GM23338 (cell line): ENCODE results near the gene OTUD3. TPM values are rescaled to one million over a fixed set of nuclear protein-coding genes. Genes with fewer than 3 reads are reported as not detected.

Experiments used
- ATAC-seq: fragments of 200-7000 bp; cut with Tn5 transposase; 3 replicates; pipeline ENCODE4 v1.9.1; 2020
- DNase-seq: peaks from one replicate; pipeline ENCODE4 v3.0.0-alpha.2; 2015; ENCODE audit warnings: low spot score
- H2AFZ ChIP-seq: fragments of 200-600 bp; sonication (generic); 2 replicates; pipeline ENCODE4 v1.8.0; 2016; ENCODE audit warnings: antibody characterized with exemption, mild to moderate bottlenecking, moderate library complexity
- H3F3A ChIP-seq: fragments of 200-600 bp; sonication (generic); replicated peaks from 2 replicates; pipeline ENCODE4 v1.8.0; 2017; ENCODE audit warnings: antibody characterized with exemption, mixed run types, low read depth
- H3K27ac ChIP-seq: fragments of 200-600 bp; sonication (generic); 2 replicates; pipeline ENCODE4 v1.6.1; 2016; ENCODE audit warnings: low read depth
- H3K27me3 ChIP-seq: fragments of 200-600 bp; sonication (generic); 2 replicates; pipeline ENCODE4 v1.8.0; 2016; ENCODE audit warnings: mild to moderate bottlenecking, mixed run types, moderate library complexity; ENCODE audit not compliant: insufficient read depth
- H3K36me3 ChIP-seq: fragments of 200-600 bp; sonication (generic); 2 replicates; pipeline ENCODE4 v1.8.0; 2016; ENCODE audit warnings: mild to moderate bottlenecking; ENCODE audit not compliant: insufficient read depth
- H3K4me1 ChIP-seq: fragments of 200-600 bp; sonication (generic); 2 replicates; pipeline ENCODE4 v1.8.0; 2016; ENCODE audit warnings: mild to moderate bottlenecking, moderate library complexity; ENCODE audit not compliant: insufficient read depth
- H3K4me2 ChIP-seq: fragments of 200-600 bp; sonication (generic); 2 replicates; pipeline ENCODE4 v1.7.1; 2017; ENCODE audit warnings: mixed run types
- H3K4me3 ChIP-seq: fragments of 200-600 bp; sonication (generic); 2 replicates; pipeline ENCODE4 v1.6.1; 2016; ENCODE audit warnings: mixed run types
- H3K79me2 ChIP-seq: fragments of 200-600 bp; sonication (generic); replicated peaks from 2 replicates; pipeline ENCODE4 v1.8.0; 2017; ENCODE audit warnings: mild to moderate bottlenecking; ENCODE audit not compliant: insufficient read depth
- H3K9me2 ChIP-seq: fragments of 200-600 bp; sonication (generic); 2 replicates; pipeline ENCODE4 v1.8.0; 2017; ENCODE audit not compliant: insufficient read depth
- H4K20me1 ChIP-seq: fragments of 200-600 bp; sonication (generic); replicated peaks from 2 replicates; pipeline ENCODE4 v1.8.0; 2017; ENCODE audit warnings: mild to moderate bottlenecking; ENCODE audit not compliant: insufficient read depth
- H3K27ac Mint-ChIP-seq: 2 replicates; pipeline ENCODE4 v1.8.0; 2020; ENCODE audit warnings: inconsistent platforms, mild to moderate bottlenecking, moderate library complexity, mixed read lengths
- H3K27me3 Mint-ChIP-seq: 3 replicates; pipeline ENCODE4 v1.8.0; 2022; ENCODE audit warnings: low read depth, mild to moderate bottlenecking, moderate library complexity, mixed read lengths, inconsistent platforms; ENCODE audit not compliant: insufficient read depth, poor library complexity
- H3K36me3 Mint-ChIP-seq: 3 replicates; pipeline ENCODE4 v1.8.0; 2021; ENCODE audit warnings: low read depth, mild to moderate bottlenecking, inconsistent platforms, moderate library complexity, mixed read lengths
- H3K4me1 Mint-ChIP-seq: 3 replicates; pipeline ENCODE4 v1.8.0; 2020; ENCODE audit warnings: mild to moderate bottlenecking, inconsistent platforms, mixed read lengths
- H3K4me3 Mint-ChIP-seq: 3 replicates; pipeline ENCODE4 v1.8.0; 2021; ENCODE audit warnings: moderate library complexity, mild to moderate bottlenecking, inconsistent platforms, mixed read lengths
- H3K9me3 Mint-ChIP-seq: 3 replicates; pipeline ENCODE4 v1.8.0; 2020; ENCODE audit warnings: moderate library complexity, mild to moderate bottlenecking, inconsistent platforms, mixed read lengths
- STAT1 ChIP-seq: IDR thresholded peaks from one replicate; pipeline ENCODE4 v1.6.1; 2016; ENCODE audit warnings: antibody characterized with exemption; ENCODE audit not compliant: unreplicated experiment
- ZNF114 ChIP-seq: fragments of 250-450 bp; sonication (Bioruptor Pico); IDR thresholded peaks from 2 replicates; pipeline ENCODE4 v1.5.0; 2020; ENCODE audit warnings: mild to moderate bottlenecking, moderate library complexity
- ZNF331 ChIP-seq: fragments of 250-450 bp; sonication (Bioruptor Pico); IDR thresholded peaks from 2 replicates; pipeline ENCODE4 v1.5.0; 2020; ENCODE audit warnings: low read depth, mild to moderate bottlenecking, moderate library complexity
- polyA plus RNA-seq: library from polyadenylated mRNA; unstranded; fragments of >200 nt; fragmentation: Nextera tagmentation; extraction: Ambion mirVana; gene quantifications from 2 replicates; pipeline ENCODE4 v1.2.1, GENCODE V29; 2016
- total RNA-seq: library from RNA; depleted of rRNA; stranded (reverse); fragments of >200 nt; shearing (Covaris generic); gene quantifications from 2 replicates; pipeline ENCODE4 v1.2.3, GENCODE V29; 2014
- TF ChIP-seq, protein P1 (sequence below): fragments of 250-450 bp; sonication (Bioruptor Pico); IDR thresholded peaks from 2 replicates; pipeline ENCODE4 v1.5.0; 2020; ENCODE audit warnings: mild to moderate bottlenecking, moderate library complexity
- TF ChIP-seq, protein P2 (sequence below), 2 experiments: fragments of 200-600 bp in 1 of 2; sonication (generic) in 1 of 2; conservative IDR thresholded peaks; 2 replicates each; pipeline versions ENCODE4 v1.5.1 to v1.6.1; 2016 to 2017; ENCODE audit warnings: antibody characterized with exemption in 2 of 2, low read depth in 2 of 2, mild to moderate bottlenecking in 2 of 2, moderate library complexity in 1 of 2

The OTUD3 gene
- total and polyA plus RNA-seq, 2 experiments from 2014 or later: 3.0 to 12.9 TPM

DNA sequence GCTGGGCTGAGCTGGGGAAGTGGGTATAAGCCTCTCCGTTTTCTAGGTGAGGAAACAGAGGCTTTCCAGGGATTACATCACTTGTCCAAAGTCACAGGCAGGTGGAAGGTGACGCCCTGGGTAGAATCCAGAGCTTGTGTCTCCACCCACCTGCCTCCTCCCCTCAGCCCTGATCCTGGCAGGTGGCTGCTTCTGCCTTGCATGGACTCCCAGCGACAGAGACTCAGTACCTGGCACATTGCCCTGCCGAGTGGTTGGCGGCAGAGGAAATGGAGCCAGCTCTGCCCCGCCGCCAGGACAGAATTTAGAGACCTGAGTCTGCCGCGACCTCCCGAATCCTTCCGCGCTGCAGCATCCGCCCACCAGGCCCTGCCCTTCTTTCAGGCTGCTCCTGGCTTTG lies 39.1 kb downstream of the OTUD3 start (continued):
- TF ChIP-seq, protein P1, sequence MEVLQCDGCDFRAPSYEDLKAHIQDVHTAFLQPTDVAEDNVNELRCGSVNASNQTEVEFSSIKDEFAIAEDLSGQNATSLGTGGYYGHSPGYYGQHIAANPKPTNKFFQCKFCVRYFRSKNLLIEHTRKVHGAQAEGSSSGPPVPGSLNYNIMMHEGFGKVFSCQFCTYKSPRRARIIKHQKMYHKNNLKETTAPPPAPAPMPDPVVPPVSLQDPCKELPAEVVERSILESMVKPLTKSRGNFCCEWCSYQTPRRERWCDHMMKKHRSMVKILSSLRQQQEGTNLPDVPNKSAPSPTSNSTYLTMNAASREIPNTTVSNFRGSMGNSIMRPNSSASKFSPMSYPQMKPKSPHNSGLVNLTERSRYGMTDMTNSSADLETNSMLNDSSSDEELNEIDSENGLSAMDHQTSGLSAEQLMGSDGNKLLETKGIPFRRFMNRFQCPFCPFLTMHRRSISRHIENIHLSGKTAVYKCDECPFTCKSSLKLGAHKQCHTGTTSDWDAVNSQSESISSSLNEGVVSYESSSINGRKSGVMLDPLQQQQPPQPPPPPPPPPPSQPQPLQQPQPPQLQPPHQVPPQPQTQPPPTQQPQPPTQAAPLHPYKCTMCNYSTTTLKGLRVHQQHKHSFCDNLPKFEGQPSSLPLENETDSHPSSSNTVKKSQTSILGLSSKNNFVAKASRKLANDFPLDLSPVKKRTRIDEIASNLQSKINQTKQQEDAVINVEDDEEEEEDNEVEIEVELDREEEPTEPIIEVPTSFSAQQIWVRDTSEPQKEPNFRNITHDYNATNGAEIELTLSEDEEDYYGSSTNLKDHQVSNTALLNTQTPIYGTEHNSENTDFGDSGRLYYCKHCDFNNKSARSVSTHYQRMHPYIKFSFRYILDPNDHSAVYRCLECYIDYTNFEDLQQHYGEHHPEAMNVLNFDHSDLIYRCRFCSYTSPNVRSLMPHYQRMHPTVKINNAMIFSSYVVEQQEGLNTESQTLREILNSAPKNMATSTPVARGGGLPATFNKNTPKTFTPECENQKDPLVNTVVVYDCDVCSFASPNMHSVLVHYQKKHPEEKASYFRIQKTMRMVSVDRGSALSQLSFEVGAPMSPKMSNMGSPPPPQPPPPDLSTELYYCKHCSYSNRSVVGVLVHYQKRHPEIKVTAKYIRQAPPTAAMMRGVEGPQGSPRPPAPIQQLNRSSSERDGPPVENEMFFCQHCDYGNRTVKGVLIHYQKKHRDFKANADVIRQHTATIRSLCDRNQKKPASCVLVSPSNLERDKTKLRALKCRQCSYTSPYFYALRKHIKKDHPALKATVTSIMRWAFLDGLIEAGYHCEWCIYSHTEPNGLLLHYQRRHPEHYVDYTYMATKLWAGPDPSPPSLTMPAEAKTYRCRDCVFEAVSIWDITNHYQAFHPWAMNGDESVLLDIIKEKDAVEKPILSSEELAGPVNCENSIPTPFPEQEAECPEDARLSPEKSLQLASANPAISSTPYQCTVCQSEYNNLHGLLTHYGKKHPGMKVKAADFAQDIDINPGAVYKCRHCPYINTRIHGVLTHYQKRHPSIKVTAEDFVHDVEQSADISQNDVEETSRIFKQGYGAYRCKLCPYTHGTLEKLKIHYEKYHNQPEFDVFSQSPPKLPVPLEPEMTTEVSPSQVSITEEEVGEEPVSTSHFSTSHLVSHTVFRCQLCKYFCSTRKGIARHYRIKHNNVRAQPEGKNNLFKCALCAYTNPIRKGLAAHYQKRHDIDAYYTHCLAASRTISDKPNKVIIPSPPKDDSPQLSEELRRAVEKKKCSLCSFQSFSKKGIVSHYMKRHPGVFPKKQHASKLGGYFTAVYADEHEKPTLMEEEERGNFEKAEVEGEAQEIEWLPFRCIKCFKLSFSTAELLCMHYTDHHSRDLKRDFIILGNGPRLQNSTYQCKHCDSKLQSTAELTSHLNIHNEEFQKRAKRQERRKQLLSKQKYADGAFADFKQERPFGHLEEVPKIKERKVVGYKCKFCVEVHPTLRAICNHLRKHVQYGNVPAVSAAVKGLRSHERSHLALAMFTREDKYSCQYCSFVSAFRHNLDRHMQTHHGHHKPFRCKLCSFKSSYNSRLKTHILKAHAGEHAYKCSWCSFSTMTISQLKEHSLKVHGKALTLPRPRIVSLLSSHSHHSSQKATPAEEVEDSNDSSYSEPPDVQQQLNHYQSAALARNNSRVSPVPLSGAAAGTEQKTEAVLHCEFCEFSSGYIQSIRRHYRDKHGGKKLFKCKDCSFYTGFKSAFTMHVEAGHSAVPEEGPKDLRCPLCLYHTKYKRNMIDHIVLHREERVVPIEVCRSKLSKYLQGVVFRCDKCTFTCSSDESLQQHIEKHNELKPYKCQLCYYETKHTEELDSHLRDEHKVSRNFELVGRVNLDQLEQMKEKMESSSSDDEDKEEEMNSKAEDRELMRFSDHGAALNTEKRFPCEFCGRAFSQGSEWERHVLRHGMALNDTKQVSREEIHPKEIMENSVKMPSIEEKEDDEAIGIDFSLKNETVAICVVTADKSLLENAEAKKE (CRISPR knock-in tag): no peak
- TF ChIP-seq ZNF331: no peak

DNA sequence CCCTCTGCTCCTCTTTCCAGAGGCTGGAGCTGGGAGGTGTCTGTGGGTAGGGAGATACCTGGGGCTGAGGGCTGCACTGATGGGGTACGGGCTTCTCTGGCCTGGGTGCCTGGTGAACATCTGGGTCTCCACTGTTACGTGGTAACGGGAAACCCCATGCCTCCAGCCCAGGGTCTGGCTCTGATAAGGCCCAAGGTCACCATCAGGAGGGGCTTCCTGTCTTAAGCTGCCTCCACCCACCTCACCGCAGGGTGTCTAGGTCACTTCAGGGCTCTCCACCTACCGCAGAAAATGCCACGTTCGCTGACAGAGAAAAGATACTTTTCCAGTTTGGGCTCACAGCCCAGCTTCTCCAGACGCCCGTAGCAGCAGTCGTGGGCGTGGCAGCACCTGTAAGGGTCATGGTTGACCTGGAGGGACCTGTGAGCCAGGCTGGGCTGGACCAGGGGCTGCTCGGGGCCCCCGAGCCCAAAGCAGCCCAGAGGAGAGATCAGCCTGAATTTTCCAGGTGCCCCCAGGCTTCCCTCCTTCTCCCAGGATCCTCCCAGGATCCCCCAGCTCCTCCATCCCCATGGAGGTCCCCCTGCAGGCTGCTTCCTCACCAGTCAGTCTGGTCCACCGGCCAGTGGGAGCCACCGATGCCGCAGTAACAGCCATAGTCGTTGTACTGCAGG lies 40.0 kb downstream of the OTUD3 start:
- no peaks in the 10 kb centered on the region for H3K27me3 ChIP-seq
- Mint-ChIP-seq H3K27me3 (peaks cover 6% of the 10 kb centered on the region), H3K4me1 (peaks cover 5% of the 10 kb centered on the region; the same call in 1 of the 3 replicates), H3K36me3 (no peaks in the 10 kb centered on the region), H3K4me3 (no peak overlapping the region), H3K27ac (no peak overlapping the region), H3K9me3 (no peaks in the 10 kb centered on the region; the same call in 2 of the 3 replicates)
- no peak overlapping the region for H3K4me2 ChIP-seq
- H3K9me2 ChIP-seq: 0 out of 2 replicates have a peak, but pooled peaks cover 4% of the 10 kb centered on the region
- H2AFZ ChIP-seq: no peak overlapping the region
- H3K36me3 ChIP-seq: no peaks in the 10 kb centered on the region
- H3K79me2 ChIP-seq: no peaks in the 10 kb centered on the region
- H3K27ac ChIP-seq: no peak overlapping the region
- no peaks in the 10 kb centered on the region for H4K20me1 ChIP-seq
- TF ChIP-seq ZNF114: no peak
- TF ChIP-seq ZNF331: no peak
- no peak for TF ChIP-seq STAT1
- TF ChIP-seq, protein P2, sequence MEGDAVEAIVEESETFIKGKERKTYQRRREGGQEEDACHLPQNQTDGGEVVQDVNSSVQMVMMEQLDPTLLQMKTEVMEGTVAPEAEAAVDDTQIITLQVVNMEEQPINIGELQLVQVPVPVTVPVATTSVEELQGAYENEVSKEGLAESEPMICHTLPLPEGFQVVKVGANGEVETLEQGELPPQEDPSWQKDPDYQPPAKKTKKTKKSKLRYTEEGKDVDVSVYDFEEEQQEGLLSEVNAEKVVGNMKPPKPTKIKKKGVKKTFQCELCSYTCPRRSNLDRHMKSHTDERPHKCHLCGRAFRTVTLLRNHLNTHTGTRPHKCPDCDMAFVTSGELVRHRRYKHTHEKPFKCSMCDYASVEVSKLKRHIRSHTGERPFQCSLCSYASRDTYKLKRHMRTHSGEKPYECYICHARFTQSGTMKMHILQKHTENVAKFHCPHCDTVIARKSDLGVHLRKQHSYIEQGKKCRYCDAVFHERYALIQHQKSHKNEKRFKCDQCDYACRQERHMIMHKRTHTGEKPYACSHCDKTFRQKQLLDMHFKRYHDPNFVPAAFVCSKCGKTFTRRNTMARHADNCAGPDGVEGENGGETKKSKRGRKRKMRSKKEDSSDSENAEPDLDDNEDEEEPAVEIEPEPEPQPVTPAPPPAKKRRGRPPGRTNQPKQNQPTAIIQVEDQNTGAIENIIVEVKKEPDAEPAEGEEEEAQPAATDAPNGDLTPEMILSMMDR (conservative IDR thresholded peaks at IDR 0.05; ENCODE audit: low read depth in 2 of 2): 0 out of 4 replicates have a peak, but pooled peaks of 1 of the 2 experiments have one; percentile 3
- no peak for ATAC-seq
- H3K4me1 ChIP-seq: no peaks in the 10 kb centered on the region
- H3F3A ChIP-seq: no peaks in the 10 kb centered on the region
- no peak overlapping the region for H3K4me3 ChIP-seq
- DNase-seq: no peak
